ENCODE data around the gene TMEM91. TPM values are rescaled to one million over a fixed set of nuclear protein-coding genes. Genes with fewer than 3 reads are reported as not detected.

The TMEM91 gene
- polyA plus RNA-seq, 1 of the 3 experiments (the other 2 are of a cell fraction), result 5.7 TPM

GRCh38 chr19:41420101-41420880, 44.0 kb downstream of the TMEM91 start:
- no peak overlapping the region for H3K9ac ChIP-seq
- no peaks in the 10 kb centered on the region for H3K4me1 ChIP-seq (ENCODE audit: control insufficient read depth in 1 of 2, insufficient read depth in 2 of 2, low read depth in 1 of 2, low read length in 1 of 2)
- no peaks in the 10 kb centered on the region for H3K79me2 ChIP-seq (ENCODE audit: insufficient read depth)
- POLR2A ChIA-PET, result no interaction called here
- H3K9me3 ChIP-seq, result no peaks in the 10 kb centered on the region
- no peak overlapping the region for H3K4me2 ChIP-seq
- DNase-seq, result no peak
- H3F3A ChIP-seq (replicated peaks; ENCODE audit: insufficient read depth), result no peaks in the 10 kb centered on the region
- no peak for TF ChIP-seq FOSL2 (IDR thresholded peaks at IDR 0.05; ENCODE audit: borderline replicate concordance, low read depth)
- no peak for TF ChIP-seq USF2 (IDR thresholded peaks at IDR 0.05; ENCODE audit: borderline replicate concordance, low read depth, low read length)
- no peak for TF ChIP-seq MEF2A (IDR thresholded peaks at IDR 0.05; ENCODE audit: borderline replicate concordance, low read depth)
- no peak for TF ChIP-seq EP300 (IDR thresholded peaks at IDR 0.05; ENCODE audit: borderline replicate concordance in 1 of 2, low read depth in 1 of 2, low read length in 1 of 2)
- no peak for TF ChIP-seq TCF12 (IDR thresholded peaks at IDR 0.05)
- TF ChIP-seq GATA2 (CRISPR knock-in tag; IDR thresholded peaks at IDR 0.05), result no peak
- TF ChIP-seq TEAD4 (IDR thresholded peaks at IDR 0.05; ENCODE audit: borderline replicate concordance, insufficient read depth), result no peak
- no peak for TF ChIP-seq TAF1 (IDR thresholded peaks at IDR 0.05; ENCODE audit: borderline replicate concordance, low read depth, low read length)
- no peak for TF ChIP-seq REST (IDR thresholded peaks at IDR 0.05; ENCODE audit: low read depth, low read length)
- TF ChIP-seq SMC3 (IDR thresholded peaks at IDR 0.05; ENCODE audit: low read depth, low read length), result no peak
- TF ChIP-seq YY1 (IDR thresholded peaks at IDR 0.05; ENCODE audit: low read depth), result no peak
- no peak for TF ChIP-seq CTCF (IDR thresholded peaks at IDR 0.05)
- TF ChIP-seq USF1 (IDR thresholded peaks at IDR 0.05; ENCODE audit: borderline replicate concordance, low read depth), result no peak
- no peak for TF ChIP-seq IRF3 (IDR thresholded peaks at IDR 0.05; ENCODE audit: low read depth, low read length)
- no peak for TF ChIP-seq FOXM1 (IDR thresholded peaks at IDR 0.05; ENCODE audit: low read depth)
- no peak for TF ChIP-seq NFIC (IDR thresholded peaks at IDR 0.05; ENCODE audit: borderline replicate concordance)
- no peak for TF ChIP-seq EZH2phosphoT487 (IDR thresholded peaks at IDR 0.05; ENCODE audit: borderline replicate concordance, low read depth)
- TF ChIP-seq CHD2 (IDR thresholded peaks at IDR 0.05; ENCODE audit: low read length, partially characterized antibody), result no peak
- no peak for TF ChIP-seq NRF1 (IDR thresholded peaks at IDR 0.05; ENCODE audit: low read depth, low read length)
- TF ChIP-seq RFX5 (IDR thresholded peaks at IDR 0.05; ENCODE audit: low read length), result no peak
- CTCF ChIA-PET, result interaction anchor here (1.5 kb wide), 1 partner anchor 9 kb away, joined by 3 read pairs; no protein-coding TSS in a partner anchor
- H3K9me2 ChIP-seq, result no peaks in the 10 kb centered on the region
- no peak overlapping the region for H2AFZ ChIP-seq (ENCODE audit: low read depth)
- H3K27me3 ChIP-seq (ENCODE audit: insufficient read depth), result no peaks in the 10 kb centered on the region
- no peak overlapping the region for H3K4me3 ChIP-seq (ENCODE audit: low read depth in 2 of 2, low read length in 1 of 2)
- H4K20me1 ChIP-seq (ENCODE audit: insufficient read depth), result no peaks in the 10 kb centered on the region
- peaks cover 3 to 26% of the 10 kb centered on the region in 2 experiments for H3K36me3 ChIP-seq (replicated peaks in 1 of 2; ENCODE audit: control insufficient read depth in 1 of 2, insufficient read depth in 2 of 2, low read length in 1 of 2)
- H3K27ac ChIP-seq (ENCODE audit: low read depth in 2 of 2, low read length in 1 of 2), result no peak overlapping the region
- WGBS (ENCODE audit: low lambda C conversion rate), result 72% methylated on average over 7 of the region's 8 CpGs

Measured in SK-N-SH (cell line).